Measurements from ENCODE around the gene ACOX1.

Gene ACOX1

DNA sequence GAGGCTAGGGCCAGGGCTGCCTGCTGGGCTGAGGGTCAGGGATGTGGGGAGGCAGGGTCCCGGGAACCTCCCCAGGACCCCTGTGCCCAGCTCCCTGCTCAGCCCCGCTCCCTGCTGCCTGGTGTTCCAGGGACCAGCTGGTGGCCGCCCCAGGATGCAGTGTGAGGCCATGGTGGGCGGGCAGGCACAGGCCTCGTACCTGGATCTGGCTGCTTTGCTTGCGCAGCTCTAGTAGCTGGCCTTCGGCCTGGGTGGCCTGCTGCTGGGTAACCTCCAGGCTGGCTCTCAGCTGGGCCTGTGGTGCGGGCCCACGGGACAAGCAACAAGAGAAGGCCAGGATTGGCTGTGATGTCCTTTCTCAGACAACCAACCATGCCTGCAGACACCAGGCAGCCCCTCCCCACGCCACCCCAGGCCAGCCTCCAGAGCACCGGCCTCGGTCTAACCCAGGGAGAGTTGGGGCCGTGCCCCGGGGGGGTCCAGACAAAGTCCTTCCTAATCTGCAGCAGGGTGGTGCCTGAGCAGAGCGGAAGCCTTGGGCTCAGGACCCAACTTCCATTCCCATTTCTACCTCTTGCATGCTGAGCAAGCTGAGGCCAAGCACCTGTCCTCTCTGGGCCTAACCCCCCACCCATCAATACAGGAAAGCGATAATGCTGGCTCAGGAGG is 86.3 kb downstream of the ACOX1 start:
- no peak for DNase-seq (ENCODE audit: low read depth in 2 of 2)

DNA sequence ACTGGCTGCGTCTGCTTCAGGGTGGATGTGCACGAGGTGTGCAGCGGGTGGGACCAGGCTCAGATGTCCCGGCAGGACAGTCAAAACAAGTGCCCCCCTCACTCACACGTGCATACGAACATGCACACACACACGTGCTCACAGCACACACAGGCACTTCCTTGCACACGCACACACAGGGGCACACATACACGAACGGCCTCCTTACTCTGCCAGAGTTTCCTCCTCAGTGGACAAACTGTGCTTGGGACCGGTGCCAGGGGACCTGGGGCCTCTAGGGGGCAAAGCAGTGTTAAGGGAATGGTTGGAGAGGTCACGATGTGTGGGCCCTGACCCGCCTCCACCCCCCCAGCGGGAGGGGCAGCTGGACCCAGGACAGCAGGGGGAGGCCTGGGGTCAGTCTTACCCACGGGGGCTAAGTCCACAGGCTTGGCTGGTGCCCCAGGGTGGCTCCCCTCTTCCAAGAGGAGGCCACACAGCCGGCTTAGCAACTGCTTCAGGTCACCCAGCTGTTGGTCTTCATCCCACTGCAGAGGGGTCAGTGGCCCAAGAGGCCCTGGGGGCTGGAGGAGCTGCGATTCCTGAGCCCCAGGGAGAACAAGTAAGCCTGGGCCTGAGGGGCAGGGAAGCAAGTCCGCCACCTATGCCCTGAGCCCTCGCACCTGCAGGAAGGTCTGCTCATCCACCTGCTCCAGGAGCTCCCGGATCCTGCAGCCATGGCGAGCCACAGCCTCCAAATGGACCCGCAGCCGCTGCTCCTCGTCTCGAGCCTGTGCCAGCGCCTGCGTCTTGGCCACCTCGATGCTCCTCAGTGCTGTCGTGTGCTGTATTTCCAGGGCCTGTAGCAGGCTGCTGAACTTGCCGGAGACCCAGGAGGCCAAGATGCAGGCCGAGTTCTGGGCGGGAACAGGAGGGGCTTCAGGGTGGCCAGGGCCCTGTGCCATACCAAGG is 87.1 kb downstream of the ACOX1 start:
- DNase-seq (ENCODE audit: low read depth in 2 of 2) = no peak
